ENCODE data around the gene CLCN7.

CLCN7 gene

DNA sequence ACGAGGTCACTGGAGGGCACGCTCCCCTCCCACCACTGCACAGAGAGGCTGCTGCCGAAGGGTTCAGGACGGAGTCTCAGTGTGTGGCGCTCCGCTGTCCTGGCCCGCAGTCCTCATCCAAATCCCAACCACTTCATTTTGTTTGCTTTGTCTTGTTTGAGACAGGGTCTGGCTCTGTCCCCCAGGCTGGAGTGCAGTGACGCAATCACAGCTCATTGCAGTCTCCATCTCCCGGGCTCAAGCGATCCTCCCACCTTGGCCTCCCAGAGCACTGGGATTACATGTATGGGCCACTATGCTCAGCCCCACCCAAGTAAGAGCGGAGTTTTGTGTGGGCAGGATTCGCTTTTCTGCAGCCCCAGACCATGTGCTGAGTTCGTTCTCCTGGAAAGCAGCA is 73.1 kb downstream of the CLCN7 start:
- DNase-seq (ENCODE audit: low read depth in 2 of 2) = no peak

DNA sequence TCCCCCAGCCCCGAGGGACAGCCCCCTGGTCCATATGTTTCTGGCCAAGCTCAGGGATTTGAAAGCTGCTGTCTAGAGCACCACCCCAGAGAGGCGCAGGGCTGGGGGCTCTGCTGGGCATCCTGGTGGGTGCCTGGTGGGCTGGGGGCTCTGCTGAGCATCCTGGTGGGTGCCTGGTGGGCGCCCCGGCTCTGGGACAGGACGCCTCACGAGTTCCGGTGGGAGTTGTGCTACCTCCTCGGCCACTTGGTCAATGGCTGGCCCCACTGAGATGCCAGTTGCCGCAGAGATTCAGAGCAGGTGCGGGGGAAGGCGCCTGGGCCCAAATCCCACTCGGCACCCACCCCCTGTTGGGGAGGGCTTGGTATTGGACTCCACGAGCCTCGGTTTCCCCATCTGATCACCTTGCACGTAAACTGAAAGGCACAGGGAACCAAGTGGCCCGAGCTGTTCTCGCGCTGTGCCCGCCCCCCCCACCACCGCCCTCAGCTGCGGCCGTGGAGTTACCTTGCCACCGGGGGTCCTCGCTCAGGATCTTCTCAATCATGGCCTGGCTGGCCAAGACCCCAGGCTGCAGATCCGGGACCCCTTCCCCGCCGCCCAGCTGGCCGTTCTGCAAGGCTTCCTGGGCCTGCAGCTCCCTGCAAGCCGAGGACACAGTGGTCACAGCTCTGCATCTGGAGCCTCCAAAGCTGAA is 73.6 kb downstream of the CLCN7 start:
- no peak for DNase-seq (ENCODE audit: low read depth in 2 of 2)

GRCh38 chr16:1398826-1399581 is 75.8 kb downstream of the CLCN7 start:
- DNase-seq (ENCODE audit: low read depth in 2 of 2) = no peak

DNA sequence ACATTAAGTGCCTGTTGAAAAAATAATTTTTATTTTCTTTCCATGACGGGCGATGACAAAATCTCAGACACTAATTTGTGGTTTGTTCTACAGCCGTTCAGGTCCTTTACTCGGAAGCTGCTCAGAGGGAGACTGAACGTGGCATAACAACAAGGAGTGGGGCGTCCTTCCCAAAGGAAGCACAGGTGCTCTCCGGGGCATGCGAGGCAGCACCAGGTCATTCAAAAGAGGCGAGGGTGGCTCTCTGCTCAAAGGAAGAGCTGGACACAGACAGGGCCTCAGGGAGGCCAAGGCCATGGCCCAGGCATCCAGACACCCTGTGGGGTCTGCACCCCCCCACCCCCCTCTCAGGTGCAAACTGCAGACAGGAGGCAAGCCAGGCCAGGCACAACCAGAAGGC is 76.5 kb downstream of the CLCN7 start:
- no peak for DNase-seq (ENCODE audit: low read depth in 2 of 2)

DNA sequence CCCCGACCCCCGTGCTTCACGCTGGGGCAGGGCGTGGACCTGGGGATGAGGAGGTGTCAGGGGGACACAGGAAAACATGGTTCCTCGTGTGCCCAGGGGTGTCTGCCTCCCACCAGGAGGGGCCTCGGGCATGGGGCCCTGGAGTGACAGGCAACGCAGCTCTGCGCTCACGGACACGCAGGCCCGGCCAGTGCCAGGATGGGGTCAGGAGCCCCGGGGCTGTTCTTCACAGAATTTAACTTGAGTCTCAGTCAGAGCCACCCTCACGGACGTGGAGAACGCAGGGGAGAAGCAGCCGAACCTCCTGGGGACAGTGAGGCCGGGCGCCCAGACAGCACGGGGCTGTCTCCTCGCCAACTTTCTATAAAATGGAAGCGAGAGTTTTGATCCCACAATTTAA is 77.0 kb downstream of the CLCN7 start:
- DNase-seq (ENCODE audit: low read depth in 2 of 2) = no peak

DNA sequence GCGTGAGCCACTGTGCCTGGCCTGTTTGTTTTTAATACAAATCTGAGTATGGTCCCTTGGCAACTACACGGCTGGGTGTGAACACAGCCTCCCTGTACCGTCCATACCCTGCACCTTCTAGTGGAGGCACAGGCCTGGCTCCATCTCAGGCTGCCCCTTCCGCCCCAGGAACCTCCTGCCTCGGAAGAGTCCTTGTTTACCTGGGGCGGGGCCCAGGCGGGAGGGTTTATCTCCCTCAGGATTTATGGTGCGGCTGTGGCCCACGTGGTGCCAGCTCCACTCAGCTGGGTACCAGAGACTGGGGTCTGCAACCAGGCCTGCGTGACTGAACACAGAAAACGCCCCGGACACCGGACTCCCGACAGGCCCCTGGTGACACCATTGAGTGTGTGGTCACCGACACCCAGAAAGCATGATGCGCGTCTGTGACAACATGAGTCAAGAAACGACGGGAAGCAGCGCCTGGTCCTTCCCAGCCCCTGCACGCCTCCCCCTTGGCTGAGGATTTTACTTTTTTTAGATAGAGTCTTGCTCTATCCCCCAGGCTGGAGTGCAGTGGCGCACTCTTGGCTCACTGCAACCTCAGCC is 79.3 kb downstream of the CLCN7 start:
- DNase-seq (ENCODE audit: low read depth in 2 of 2) = no peak
